ENCODE data around the gene GNAS. TPM values are rescaled to one million over a fixed set of nuclear protein-coding genes. Genes with fewer than 3 reads are reported as not detected.
"Not testable (repeated sequence)": the region's sequence is repeated elsewhere in the genome, so short reads cannot be mapped to it uniquely, and the experiment has no call there.

Gene GNAS
- polyA plus RNA-seq (2013, experiment 1 of 2; ENCODE audit: insufficient read length) = 2,239 TPM
- 2,309 TPM for polyA plus RNA-seq (2013, experiment 2 of 2; ENCODE audit: insufficient read length)

DNA sequence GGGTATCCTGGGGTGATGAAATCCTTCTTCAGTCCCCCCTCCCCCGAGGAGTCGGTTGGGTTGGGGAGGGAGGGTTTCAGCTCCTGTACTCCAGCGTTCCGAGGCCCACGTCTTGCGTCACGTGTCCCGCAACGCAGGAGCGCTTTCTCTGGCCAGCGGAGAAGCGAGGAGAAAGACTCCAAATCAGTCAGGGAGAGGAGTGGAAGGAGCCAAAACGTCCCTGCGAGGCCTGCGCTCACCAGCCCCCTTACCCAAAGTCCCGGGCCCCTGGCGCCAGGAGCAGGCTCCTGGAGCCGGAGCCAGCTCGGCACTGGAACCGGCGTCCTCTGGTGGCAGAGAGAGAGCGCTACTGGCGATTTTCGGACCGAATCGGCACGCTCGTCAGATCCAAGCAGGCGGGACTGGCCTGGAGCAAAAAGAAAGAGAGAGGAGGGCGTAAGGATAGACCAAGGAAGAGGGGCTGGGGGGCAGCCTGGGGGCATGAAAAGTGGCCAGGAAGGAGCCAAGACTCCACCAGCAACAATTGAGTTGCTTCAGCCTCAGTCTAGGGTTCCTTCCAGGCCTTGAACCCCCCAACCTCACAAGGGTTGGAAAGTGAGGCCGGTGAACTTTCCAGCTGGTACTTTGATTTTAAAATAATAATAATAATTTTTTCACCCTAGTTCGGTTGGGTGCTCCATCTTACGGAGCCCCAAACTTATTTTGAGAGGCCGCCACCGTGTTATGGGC is at the start of gene GNAS:
GNAS (plus strand) TSS at position 174 of the 729 bp plus-strand sequence.
- peak; percentile 51 for DNase-seq

DNA sequence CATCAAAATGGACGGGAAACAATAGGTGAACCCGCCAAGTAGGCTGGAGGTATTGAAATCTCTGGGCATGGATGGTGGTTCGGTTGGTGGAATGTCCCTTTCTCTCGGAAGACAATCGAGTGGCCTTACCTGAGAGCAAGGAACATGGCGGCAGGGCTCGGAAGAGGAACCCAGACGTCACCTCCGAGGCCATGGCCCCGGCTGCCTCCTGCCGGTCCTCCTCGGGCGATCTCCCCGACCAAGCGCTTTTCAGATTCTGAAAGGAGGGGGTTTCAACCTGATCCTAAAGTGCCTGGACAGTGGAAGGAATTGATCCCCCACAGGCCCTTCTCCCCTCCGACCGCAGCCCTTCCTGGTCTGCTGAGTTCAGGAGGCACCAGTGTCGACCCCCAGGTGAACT is 49.0 kb upstream of the GNAS start:
- DNase-seq = no peak

- DNase-seq = no peak
Observed at GRCh38 chr20:58807801-58808200, 44.7 kb upstream of the GNAS start.

DNA sequence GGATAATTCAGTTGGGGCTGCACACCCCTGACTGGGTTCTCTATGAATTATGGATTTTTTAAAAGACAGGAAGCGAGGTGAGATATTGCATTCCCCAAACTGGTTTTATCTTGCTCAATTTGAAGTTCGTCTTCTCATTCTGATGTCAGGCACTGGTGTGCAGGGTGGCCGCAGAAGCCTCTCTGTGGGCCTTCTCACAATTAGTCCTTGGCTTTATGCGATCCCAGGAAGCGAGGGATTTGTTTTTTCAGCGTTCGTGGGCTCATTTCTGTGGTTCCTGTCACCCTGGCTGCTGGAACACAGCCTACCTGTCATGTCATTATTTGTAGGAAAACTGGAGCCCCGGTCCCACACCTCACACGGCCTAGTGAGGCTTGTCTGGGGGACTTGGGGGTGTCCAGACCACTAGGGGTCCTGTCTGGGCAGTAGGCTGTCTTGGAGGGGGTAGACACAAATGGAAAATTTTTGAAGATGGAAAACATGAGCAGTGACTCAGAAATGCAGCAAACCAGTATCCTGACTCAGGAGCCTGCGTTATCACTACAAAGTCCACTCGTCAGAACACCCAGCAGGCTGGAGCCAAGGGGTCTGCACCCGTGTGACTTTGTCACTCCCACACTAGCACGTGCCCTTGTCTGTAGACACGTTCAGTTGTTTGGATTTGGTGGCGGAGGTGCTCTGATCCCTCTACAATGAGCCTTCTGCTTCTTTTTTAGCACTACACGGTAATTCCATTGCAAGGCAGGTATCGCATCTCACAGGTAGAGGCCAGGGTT is 44.1 kb upstream of the GNAS start:
- DNase-seq = no peak

- DNase-seq = peak; percentile 24
Observed at GRCh38 chr20:58810116-58810878, 42.2 kb upstream of the GNAS start.

GRCh38 chr20:58810879-58811250 is 41.7 kb upstream of the GNAS start:
- no peak for DNase-seq

- no peak for DNase-seq
Observed at GRCh38 chr20:58811334-58811733, 41.2 kb upstream of the GNAS start.

DNA sequence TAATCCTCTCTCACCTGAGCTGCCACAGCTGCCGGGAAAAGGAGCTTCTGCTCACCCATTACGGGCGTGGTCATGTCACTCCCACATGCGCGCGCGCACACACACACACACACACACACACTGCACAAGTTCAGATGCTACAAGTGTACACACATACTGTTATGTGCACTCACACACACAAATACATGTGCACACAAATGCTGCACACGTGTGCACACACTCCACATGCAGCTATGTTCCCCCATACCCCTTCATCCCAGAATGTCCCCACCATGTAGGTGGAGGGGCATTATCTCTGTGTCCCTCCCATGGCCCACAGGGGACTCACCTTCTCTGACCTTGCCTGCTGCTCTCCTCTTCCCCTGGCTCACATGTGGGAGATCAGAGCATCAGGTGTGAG is 39.1 kb upstream of the GNAS start:
- no peak for DNase-seq

GRCh38 chr20:58815448-58815847 is 37.1 kb upstream of the GNAS start:
- no peak for DNase-seq

GRCh38 chr20:58816051-58816450 is 36.5 kb upstream of the GNAS start:
- no peak for DNase-seq

GRCh38 chr20:58816957-58817651 is 35.4 kb upstream of the GNAS start:
- no peak for DNase-seq

GRCh38 chr20:58817748-58818147 is 34.8 kb upstream of the GNAS start:
- no peak for DNase-seq

DNA sequence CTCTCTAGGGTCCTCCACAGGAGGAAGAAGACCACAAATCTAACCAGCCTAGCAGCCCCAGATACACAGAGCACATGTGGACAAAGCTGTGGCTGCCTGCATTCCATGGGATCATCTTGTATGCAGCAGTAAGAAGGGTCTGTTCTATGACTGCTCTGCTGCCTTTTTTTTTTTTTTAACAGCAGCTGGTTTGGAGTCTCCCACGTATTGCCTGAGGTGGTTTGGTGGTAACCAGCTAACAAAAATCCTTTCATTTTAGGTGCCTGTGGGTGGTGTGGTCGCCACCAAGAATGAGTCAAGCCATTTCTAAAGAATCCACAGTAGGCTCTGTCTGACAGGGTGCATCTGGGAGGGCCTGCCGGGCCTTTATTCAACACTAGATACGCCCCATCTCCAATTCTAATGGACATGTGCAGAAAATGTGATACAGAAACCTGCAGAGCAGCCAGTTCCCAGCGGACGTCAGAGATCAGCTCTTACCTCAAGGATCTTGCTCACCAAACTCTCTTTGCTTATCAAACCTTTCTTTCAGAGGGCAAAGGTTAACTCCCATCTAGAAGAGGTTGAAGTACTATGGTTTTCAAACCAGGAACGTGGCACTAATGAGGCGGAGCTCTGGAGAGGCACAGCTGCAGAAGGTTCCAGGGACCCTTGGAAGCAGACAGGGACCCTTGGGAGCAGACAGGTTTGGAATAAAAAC is 33.8 kb upstream of the GNAS start:
- peak; percentile 97 for DNase-seq

DNA sequence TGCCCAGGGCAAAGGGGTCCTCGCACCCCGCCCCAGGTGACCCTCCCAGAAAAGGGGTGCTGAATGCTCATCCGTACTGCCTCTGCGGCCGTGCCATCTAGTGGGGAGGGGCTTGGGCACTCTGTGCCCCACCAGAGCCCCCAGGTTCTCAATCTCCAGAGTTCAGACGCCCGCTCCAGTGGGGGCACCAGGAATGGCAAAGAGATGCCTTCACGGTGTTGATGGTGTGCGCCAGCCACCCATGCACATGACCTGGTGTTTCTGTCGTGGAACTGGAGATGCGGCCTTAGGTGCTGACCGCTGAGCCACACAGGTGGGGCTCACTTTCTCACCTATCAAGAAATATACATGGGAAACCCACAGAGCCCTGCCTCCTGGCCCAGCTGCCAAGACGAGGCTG is 32.6 kb upstream of the GNAS start:
- DNase-seq = no peak

- not testable (repeated sequence) for DNase-seq
Observed at GRCh38 chr20:58820515-58820914, 32.0 kb upstream of the GNAS start.

DNA sequence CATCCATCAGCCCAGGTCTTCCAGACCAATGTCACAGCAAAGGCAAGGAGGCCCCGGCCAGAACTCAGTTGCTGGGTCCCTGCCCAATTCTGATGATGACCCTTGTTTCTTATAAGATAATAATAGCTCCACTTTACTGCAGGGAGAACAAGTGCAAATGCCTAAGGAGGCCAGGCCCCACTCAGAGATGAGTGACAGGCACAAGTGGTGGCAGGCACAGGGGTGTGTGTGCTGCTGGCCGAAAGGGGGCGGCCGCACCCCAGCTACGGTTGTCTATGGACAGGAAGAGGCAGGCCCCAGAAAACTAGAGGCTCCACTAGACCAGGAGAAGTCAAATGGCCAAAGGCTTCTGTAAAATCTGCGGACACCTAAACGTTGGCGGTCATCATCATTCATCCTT is 30.4 kb upstream of the GNAS start:
- DNase-seq = no peak

- DNase-seq = no peak
Observed at GRCh38 chr20:58822748-58823730, 29.5 kb upstream of the GNAS start.

DNA sequence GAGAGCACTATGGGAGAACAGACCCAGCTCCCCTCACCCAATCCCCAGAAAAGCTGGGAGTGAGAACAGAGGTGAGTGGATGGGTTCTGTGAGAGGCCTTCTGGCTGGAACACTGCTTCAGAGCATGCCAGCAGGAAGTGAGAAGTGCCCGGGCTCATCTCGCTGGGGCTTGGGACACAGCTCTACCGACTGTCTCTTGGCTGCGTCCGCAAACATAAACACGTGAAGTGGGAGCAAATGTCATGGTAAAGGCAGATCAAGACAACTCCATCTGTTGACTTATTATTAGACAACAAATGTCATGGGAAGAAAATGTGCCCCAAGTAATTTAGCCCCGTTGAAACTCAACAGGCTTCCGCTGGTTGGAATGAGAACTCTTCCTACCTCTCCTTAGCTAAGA is 27.7 kb upstream of the GNAS start:
- DNase-seq = no peak

DNA sequence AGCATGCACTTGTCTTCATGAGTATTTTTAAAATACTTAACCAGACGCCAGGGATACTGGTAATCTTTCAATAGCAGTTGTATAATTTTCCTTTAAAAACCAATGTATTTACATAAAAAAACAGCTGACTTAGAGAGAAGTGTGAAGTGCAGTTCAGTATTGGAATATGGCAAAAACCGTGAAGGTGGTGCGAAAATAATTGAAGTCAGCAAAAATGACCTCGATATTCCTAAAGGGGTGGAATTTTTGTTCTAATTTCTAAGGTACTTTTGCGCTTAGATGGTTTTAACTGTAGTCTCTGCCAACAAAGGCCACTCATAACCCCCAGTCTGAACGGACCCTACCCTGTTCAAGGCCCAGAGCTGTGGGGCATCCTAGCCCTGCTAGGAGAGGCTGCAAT is 27.1 kb upstream of the GNAS start:
- no peak for DNase-seq

- no peak for DNase-seq
Observed at GRCh38 chr20:58826271-58826670, 26.2 kb upstream of the GNAS start.

GRCh38 chr20:58828136-58828535 is 24.4 kb upstream of the GNAS start:
- DNase-seq = no peak

All from fibroblast of skin of abdomen (primary cell).